Heart right ventricle (tissue), 16 donors: ENCODE results near the gene CD200. TPM values are rescaled to one million over a fixed set of nuclear protein-coding genes. Genes with fewer than 3 reads are reported as not detected.

Experiments used
- ATAC-seq, 8 donors: fragments of 200-7000 bp; cut with Tn5 transposase; one replicate each; pipeline ENCODE4 v1.9.1; 2020; ENCODE audit warnings: mild to moderate bottlenecking in 8 of 8, moderate library complexity in 8 of 8, moderate number of reproducible peaks in 1 of 8
- DNase-seq, 2 donors: peaks; one replicate each; pipeline ENCODE4 v3.0.0-alpha.2; 2020
- H3K27ac ChIP-seq, 10 donors: fragments of 200-600 bp; sonication (generic) in 2 of 10; one replicate each; pipeline versions ENCODE4 v1.5.0 to v1.8.0; 2020 to 2022; ENCODE audit warnings: mild to moderate bottlenecking in 3 of 10
- H3K27me3 ChIP-seq, 7 donors: fragments of 200-600 bp; one replicate each; pipeline ENCODE4 v1.8.0; 2021 to 2022; ENCODE audit warnings: mild to moderate bottlenecking in 2 of 7
- H3K36me3 ChIP-seq, 9 donors: fragments of 200-600 bp; sonication (generic) in 1 of 9; one replicate each; pipeline versions ENCODE4 v1.5.0 to v1.8.0; 2020 to 2022; ENCODE audit warnings: mild to moderate bottlenecking in 2 of 9
- H3K4me1 ChIP-seq, 9 donors: fragments of 200-600 bp; sonication (generic) in 1 of 9; one replicate each; pipeline versions ENCODE4 v1.5.0 to v1.8.0; 2020 to 2022; ENCODE audit warnings: mild to moderate bottlenecking in 4 of 9
- H3K4me3 ChIP-seq, 10 donors: fragments of 200-600 bp; sonication (generic) in 2 of 10; one replicate each; pipeline versions ENCODE4 v1.5.0 to v1.8.0; 2020 to 2022; ENCODE audit warnings: mild to moderate bottlenecking in 7 of 10, moderate library complexity in 2 of 10
- H3K9me3 ChIP-seq, 11 donors: fragments of 200-600 bp in 10 of 11; sonication (generic) in 2 of 11; one replicate each; pipeline versions ENCODE4 v1.5.0 to v1.8.0; 2013 to 2022; ENCODE audit warnings: mild to moderate bottlenecking in 2 of 11, control low read depth in 1 of 11, moderate library complexity in 1 of 11
- WGBS, 2 donors: extraction: QIAGEN DNeasy Blood & Tissue Kit; methylation state at CpG; one replicate each; pipeline ENCODE4 v1.1.7; 2013; ENCODE audit warnings: inconsistent platforms in 1 of 2; 5-methylcytosine and 5-hydroxymethylcytosine counted together
- intact Hi-C, 10 donors: fragments of 100-400 bp; cut with DNase I; formaldehyde crosslinking; loops; one replicate each; pipeline versions ENCODE4 v1.11.1 to v1.14.2; 2022
- polyA plus RNA-seq, 2 donors: library from polyadenylated mRNA; stranded (reverse); fragments of 200-250 nt; gene quantifications; one replicate each; pipeline ENCODE4 v1.2.3, GENCODE V29; 2013
- total RNA-seq, 10 donors: library from RNA; stranded (reverse); fragmentation: NEBNext Ultra II Directional in 3 of 10; extraction: Animal tissue kit (Norgen Biotek cat#: 25700) in 3 of 10; gene quantifications; one replicate each; pipeline versions ENCODE4 v1.2.1 to v1.2.4, GENCODE V29; 2021 to 2023
- TF ChIP-seq, protein P1 (sequence below), 9 donors: fragments of 200-600 bp; sonication (generic) in 2 of 9; IDR thresholded peaks; one replicate each; pipeline versions ENCODE4 v1.5.0 to v1.8.0; 2021 to 2022; ENCODE audit warnings: antibody characterized with exemption in 9 of 9, mild to moderate bottlenecking in 5 of 9, moderate library complexity in 1 of 9
- donor health status: Arrhythmogenic right ventricular cardiomyopathy.
- donor health status: ischemic (EF 13 %, LVEDD 7.1; RV severe dilation, severe dysfunction).
- donor health status: healthy with polysubstance abuse.
- donor health status: DM: no; HTN: yes; CAD: no.
- donor health status: DM: no; HTN: no; CAD: no.
- donor health status: ischemic (EF 25% LVEDD 6.9; RV normal size, moderate dysfunction).
- donor health status: ischemic (EF 25% LVEDD 5.7; RV mildly dilated, moderate dysfunction).
- donor health status: healthy.
- donor health status: DM: yes; HTN: yes; CAD: no.
- donor health status: Ischemic cardiomyopathy.
- donor health status: ischemic (EF 35%, LVEDD 5.7; RV mildly dilated, moderate dysfunction).
- donor health status: nonischemic (EF 11% LVEDD 7.7; RV severe dilation, severe dysfunction).
- donor health status: DM: yes; HTN: yes; CAD: no.
- donor health status: PGD.
- donor health status: ischemic (EF 29% LVEDD 5.4; RV normal size, mild dysfunction).
- donor health status: nonischemic (EF 23%, LVEDD 6.1; RV moderate dilation, normal function).

Gene CD200
- total and polyA plus RNA-seq, 12 donors = 0.44 to 3.3 (median 1.2) TPM

DNA sequence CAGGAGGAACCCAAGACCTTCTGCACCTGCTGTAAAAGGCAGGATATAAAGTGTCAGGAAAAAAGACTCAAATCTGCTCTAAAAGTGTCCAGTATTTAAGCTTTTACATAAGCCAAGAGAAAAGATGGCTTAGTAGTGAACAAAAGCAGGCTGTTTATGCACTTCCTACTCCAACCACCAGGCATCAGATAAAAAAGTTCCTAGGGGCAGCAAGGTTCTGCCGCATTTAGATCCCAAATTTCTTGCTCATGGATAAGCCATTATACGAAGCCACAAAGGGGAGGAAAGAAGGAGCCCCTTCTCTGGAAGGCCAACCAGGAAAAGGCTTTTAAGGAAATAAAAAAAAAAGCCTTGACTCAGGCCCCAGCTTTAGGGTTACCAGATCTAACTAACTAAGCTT, 28.3 kb upstream of the CD200 start:
- TF ChIP-seq, protein P1, sequence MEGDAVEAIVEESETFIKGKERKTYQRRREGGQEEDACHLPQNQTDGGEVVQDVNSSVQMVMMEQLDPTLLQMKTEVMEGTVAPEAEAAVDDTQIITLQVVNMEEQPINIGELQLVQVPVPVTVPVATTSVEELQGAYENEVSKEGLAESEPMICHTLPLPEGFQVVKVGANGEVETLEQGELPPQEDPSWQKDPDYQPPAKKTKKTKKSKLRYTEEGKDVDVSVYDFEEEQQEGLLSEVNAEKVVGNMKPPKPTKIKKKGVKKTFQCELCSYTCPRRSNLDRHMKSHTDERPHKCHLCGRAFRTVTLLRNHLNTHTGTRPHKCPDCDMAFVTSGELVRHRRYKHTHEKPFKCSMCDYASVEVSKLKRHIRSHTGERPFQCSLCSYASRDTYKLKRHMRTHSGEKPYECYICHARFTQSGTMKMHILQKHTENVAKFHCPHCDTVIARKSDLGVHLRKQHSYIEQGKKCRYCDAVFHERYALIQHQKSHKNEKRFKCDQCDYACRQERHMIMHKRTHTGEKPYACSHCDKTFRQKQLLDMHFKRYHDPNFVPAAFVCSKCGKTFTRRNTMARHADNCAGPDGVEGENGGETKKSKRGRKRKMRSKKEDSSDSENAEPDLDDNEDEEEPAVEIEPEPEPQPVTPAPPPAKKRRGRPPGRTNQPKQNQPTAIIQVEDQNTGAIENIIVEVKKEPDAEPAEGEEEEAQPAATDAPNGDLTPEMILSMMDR (IDR thresholded peaks at IDR 0.05) = peak in 4 of 9 donors; percentile 20 to 37 (median 27)
- Histone ChIP-seq H3K27ac (peak overlapping the region in 1 of 10 donors; percentile 40), H3K4me1 (peaks cover 0 to 34% (median 19%) of the 10 kb centered on the region in 9 donors), H3K36me3 (no peaks in the 10 kb centered on the region), H3K4me3 (peak overlapping the region in 7 of 10 donors; percentile 45 to 59 (median 53)), H3K27me3 (no peaks in the 10 kb centered on the region), H3K9me3 (no peaks in the 10 kb centered on the region)
- ATAC-seq = peak in 2 of 8 donors; percentile 21 to 38
- 59 to 74% methylated on average over 2 of the region's 2 CpGs for WGBS, 2 donors
- no peak for DNase-seq
- intact Hi-C loops = loop anchor here in 2 of 10 donors (10.0 kb wide), 2 partner anchors 190 to 680 kb away; no protein-coding TSS in a partner anchor

DNA sequence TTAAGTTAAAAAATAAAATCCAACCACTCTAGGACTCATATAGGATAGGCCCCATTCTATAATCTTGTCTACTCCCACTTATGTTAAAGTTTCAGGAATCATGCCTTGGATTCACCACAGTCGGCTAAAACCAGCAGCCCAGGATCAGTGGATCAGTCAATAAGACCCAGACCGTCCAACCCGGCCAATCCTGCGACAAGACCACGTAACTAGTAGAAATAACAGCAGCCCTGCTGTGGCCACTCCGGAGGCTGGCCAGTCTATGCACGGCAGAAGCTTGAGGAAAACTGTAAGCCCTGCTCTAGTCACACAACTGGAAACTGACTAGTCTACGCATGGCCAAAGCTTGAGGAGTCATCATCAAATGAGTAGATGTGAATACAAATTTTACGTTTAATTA, 26.1 kb upstream of the CD200 start:
- 92 to 97% methylated on average over 9 of the region's 9 CpGs for WGBS, 2 donors
- Histone ChIP-seq H3K36me3 (no peaks in the 10 kb centered on the region), H3K27me3 (no peaks in the 10 kb centered on the region), H3K9me3 (no peaks in the 10 kb centered on the region), H3K4me1 (peaks cover 0 to 34% (median 19%) of the 10 kb centered on the region in 9 donors), H3K27ac (peak overlapping the region in 1 of 10 donors; percentile 60), H3K4me3 (no peak overlapping the region)
- intact Hi-C loops = loop anchor here in 2 of 10 donors (10.0 kb wide), 2 partner anchors 192 to 678 kb away; no protein-coding TSS in a partner anchor
- TF ChIP-seq, protein P1 (IDR thresholded peaks at IDR 0.05) = no peak
- DNase-seq (no peak), ATAC-seq (no peak)

DNA sequence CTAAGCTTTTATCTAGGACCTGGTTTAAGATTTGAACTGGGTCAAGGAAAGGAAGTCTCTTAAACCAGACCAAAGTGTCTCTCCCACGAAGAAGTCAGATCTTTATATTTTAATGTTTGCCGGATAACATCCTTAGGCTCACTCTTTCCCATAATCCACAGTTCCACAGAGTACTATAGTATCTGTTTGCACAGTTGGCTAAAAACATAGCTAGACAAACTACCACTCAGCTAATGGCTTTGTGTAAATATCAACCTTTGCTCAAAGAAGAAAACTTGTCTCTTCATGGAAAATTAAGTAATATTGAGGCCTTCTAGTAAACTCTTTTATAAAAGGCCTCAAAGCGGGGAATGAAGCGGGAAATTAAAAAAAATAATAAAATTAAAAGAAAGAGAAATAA, 25.4 kb upstream of the CD200 start:
- Histone ChIP-seq H3K27me3 (no peaks in the 10 kb centered on the region), H3K4me3 (no peak overlapping the region), H3K36me3 (no peaks in the 10 kb centered on the region), H3K9me3 (no peaks in the 10 kb centered on the region), H3K27ac (peak overlapping the region in 4 of 10 donors; percentile 25 to 60 (median 40)), H3K4me1 (peaks cover 0 to 34% (median 19%) of the 10 kb centered on the region in 9 donors)
- TF ChIP-seq, protein P1 (IDR thresholded peaks at IDR 0.05) = no peak
- intact Hi-C loops = loop anchor here in 2 of 10 donors (10.0 kb wide), 2 partner anchors 193 to 677 kb away; no protein-coding TSS in a partner anchor
- WGBS, 2 donors = 72 to 77% methylated on average over 4 of the region's 4 CpGs
- DNase-seq (no peak), ATAC-seq (no peak)

DNA sequence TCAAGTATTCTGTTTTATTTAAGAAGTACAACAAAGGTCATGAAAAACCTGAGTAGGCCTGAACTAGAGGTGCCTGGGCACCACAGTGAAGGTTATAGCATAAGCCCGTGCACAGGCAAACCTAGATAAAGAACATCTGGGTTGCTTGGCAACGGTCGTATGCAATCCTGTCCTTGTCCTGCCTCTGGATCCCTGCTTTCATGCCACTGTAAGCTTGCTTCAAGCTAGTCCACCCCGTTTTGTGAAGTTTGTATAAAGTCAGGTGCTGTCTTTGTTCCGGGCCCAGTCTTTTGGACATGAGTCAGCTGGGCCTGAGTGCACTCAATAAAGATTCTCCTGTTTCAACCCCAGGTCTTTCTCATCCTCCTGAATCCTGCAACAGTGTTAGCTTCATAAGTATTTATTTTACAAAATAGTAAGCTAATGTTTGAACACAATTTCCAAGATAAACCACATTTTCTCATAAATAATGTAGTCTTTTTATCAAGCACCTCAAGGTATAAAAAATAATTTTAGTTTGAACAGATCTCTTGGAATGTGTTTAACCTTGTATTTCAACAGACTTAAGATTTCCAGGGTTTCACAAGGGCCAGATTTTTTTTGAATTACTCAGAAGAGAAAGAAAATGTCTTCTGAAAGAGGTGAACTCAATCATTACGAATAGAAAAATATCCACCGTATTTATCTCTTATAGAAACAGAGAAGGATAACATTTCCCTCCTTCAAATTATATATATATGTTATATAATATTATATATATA, 24.6 kb upstream of the CD200 start:
- Histone ChIP-seq H3K9me3 (no peaks in the 10 kb centered on the region), H3K27me3 (no peaks in the 10 kb centered on the region), H3K36me3 (no peaks in the 10 kb centered on the region), H3K27ac (peak overlapping the region in 3 of 10 donors; percentile 33 to 60 (median 46)), H3K4me3 (no peak overlapping the region), H3K4me1 (peaks cover 0 to 29% (median 13%) of the 10 kb centered on the region in 9 donors)
- DNase-seq (no peak), ATAC-seq (peak in 1 of 8 donors; percentile 39)
- intact Hi-C loops = loop anchor here in 2 of 10 donors (10.0 kb wide), 2 partner anchors 194 to 676 kb away; no protein-coding TSS in a partner anchor
- TF ChIP-seq, protein P1 (IDR thresholded peaks at IDR 0.05) = no peak
- 44 to 47% methylated on average over 7 of the region's 7 CpGs for WGBS, 2 donors
